ENCODE data around the gene APCDD1.
"Not testable (repeated sequence)": the region's sequence is repeated elsewhere in the genome, so short reads cannot be mapped to it uniquely, and the experiment has no call there.

The APCDD1 gene

GRCh38 chr18:10497206-10497749, 42.8 kb downstream of the APCDD1 start:
- DNase-seq = no peak

GRCh38 chr18:10499230-10499629, 44.8 kb downstream of the APCDD1 start:
- DNase-seq = peak; percentile 57

GRCh38 chr18:10500038-10500437, 45.6 kb downstream of the APCDD1 start:
- no peak for DNase-seq

DNA sequence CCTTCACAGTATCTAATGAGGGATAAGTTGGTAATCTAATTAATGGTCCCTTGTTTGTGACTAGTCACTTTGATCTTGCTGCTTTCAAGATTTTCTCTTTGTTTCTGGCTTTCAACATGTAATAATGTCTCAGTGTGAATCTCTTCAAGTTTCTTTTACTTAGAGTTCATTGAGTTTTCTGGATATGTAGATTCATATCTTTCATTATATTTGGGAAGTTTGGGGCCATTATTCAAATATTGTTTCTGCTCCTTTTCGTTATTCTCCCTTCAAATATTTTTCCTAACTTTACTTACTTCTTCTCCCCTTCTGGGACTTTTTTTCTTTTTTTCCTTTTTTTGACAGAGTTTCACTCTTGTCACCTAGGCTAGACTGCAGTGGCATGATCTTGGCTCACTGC, 50.3 kb downstream of the APCDD1 start:
- no peak for DNase-seq

- DNase-seq = not testable (repeated sequence)
Measured at GRCh38 chr18:10505892-10506291, 51.5 kb downstream of the APCDD1 start.

GRCh38 chr18:10508591-10508990, 54.2 kb downstream of the APCDD1 start:
- DNase-seq = no peak

DNA sequence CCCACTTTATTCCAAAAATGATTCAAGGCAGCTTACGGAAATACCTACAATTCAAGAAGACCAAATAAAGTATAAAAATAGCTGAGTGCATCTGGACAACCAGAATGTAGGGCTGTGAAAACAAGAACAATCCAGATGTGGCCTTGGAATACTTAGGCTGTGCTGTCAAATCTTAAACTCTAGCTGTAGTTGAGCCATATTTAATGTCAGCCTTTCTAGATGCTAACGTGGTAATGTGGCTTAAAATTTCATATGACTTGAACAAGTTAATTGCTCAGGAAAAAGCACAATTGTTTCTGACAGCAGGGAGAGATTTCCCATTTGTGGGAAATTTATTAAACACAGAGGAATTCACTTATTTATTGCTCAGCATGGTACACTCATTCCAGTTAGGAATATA, 56.8 kb downstream of the APCDD1 start:
- no peak for DNase-seq

DNA sequence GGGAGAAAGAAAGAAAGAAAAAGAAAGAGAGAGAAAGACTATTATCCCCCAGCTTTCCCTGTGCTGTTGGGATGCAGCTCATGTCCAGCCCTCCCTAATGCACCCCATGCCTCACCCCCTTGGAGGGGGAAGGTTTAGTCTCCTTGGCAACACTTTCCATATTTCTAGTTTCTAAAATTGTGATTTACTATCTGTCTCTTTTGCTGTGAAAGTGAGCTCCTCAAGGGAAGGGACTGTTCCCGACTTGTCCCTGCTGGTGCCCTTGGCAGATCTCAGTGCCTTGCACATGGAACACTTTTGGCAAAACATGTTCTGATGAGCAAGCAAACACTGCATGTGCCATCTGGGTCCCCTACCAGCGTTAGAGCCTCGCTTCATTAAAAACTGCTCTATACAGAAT, 59.6 kb downstream of the APCDD1 start:
- no peak for DNase-seq

DNA sequence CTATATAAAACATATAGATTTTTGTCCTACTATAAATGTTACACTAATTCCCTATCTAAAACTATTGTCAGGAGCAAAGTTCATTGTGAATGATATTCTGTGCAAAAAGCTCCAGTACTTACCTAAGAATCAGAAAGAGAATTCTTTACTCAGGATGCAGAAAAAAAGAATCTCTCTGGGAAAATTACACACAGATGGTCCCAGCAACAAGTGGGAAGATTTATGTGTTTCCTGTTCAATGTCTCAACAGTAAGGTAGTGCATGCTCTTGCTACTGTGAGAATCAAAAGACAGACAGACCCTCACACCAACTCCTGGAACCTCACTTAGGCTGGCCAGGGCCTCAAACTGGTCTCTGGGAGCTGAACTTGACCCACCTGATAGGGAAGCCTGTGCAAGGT, 60.2 kb downstream of the APCDD1 start:
- DNase-seq = no peak

- DNase-seq = no peak
Measured at GRCh38 chr18:10515456-10515855, 61.0 kb downstream of the APCDD1 start.

DNA sequence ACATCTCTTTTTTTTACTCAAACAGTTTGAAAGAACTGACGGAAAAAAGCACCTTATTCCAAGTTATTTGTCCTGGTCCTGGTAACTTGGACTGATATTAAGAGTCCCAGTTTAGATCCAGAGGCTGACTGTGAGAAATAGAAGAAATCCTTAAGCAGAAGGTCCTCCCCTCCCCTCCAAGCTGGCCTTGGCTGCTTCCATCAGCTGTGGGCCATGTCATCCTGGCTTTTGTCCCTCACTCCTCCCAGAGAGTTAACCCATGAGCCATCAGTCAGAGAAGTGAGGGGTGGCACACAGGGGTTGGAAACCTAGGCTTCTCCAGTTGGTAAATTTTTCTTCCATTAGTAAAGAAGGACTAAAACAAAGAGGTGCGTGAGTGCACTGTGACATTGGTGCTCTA, 61.6 kb downstream of the APCDD1 start:
- no peak for DNase-seq

DNA sequence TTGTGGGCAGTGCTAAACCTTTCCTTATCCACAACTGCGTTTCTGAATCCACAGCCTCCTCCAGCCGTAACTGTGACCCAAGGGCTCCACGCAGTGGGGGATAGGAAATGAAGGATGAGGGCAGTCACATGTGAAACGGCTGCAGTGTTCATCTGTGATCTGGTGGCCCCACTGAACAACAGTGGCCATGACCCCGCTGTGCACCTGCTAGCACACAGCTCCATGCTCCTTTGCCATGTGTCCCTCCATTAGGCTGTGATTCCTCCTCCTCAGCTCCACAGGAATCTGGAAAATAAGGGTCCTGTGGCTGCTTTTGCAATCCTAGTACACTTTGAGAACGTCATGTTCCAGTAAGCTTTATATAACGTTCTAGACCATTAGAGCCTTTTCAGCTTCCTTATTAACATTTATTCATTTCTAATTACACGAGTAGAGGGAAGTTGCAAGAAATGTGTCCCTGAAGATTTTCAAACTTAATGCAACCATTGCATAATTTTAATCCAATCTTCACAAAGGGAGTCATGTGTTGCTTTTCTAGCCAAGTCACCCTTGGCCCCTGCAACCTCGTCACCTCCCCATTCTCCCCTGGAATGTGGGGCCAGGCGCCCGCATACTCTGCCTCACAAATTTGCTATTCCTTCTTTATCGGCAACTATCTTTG, 64.3 kb downstream of the APCDD1 start:
- DNase-seq = peak; percentile 39

DNA sequence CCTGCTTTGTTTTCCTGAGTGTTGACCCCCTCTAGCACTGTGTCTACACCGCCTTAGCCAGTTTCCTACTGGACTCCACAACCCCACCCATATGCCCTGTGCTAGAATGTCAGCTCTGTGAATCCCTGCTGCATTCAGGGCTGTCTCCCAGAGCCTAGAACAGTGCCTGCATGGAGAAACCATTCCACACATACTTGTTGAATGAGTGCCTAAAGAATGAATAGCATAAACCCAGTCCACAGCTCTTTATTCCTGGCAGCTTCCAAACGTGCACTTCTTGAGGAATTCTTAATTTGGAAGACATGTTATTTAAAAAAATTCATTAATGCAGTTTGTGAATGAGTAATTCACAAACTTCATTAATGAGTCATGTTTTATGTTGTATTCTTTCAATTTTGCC, 64.9 kb downstream of the APCDD1 start:
- DNase-seq = no peak

GRCh38 chr18:10519999-10520935, 65.8 kb downstream of the APCDD1 start:
- DNase-seq = peak; percentile 95

GRCh38 chr18:10521566-10521965, 67.1 kb downstream of the APCDD1 start:
- no peak for DNase-seq

GRCh38 chr18:10522574-10522973, 68.1 kb downstream of the APCDD1 start:
- no peak for DNase-seq

DNA sequence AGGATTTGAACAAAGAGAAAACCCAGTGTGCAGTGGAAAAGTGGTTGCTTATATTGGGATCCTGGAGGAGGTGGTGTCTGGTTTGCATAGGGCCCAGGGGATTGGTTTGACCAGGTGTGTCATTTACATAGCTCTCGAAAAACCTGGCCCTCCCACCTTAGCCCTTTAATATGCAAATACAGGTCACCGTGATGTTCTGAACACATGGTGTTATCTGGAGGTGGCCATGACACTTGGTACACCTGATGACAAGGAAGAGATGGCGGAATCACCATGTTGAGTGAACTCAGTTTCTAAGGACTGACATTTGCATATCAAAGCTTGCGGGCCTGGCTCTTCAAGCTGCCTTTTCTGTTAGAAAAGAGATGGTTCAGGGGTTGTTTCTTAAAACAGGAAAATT, 69.1 kb downstream of the APCDD1 start:
- no peak for DNase-seq

DNA sequence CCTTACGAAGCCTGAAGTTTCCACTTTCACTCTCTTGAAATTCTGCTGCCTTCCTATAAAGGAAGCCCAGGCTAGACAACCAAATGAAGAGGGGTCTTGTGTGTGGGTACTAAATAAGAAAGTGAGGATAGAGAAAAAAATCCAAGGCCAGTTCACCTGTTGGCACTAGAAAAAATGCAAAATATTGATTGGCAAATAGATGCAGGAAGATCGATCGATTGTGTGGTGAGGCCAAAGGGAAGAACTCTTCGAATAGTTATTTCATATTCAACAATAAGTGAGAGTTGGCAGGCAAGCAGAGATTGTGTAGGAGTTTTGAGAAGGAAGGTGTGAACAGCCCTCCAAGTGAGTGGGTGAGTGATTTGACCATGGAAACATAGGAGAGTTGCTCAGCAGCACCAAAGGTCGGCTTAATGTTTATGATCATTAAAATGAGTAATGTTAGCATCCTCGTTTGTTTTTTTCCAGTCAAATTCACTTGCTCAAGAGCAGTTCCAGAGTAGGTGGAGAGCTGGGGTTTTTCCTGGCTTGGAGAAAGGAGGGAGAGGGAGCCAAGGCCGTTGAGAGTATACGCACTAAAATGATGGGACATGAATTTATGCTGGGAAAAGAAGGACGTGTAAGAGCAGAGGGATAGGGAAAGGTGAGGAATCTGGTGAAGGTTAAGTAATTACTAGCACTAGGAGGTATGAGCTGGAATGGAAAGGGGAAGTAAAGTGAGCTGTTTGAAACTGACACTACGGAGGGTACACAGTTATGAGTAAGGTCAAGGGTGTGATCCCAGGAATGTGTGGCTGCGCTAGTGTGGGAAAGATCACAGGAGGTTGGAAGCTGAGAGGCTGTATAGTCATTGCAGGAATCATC, 70.3 kb downstream of the APCDD1 start:
- DNase-seq = peak; percentile 17

GRCh38 chr18:10525371-10525691, 70.9 kb downstream of the APCDD1 start:
- no peak for DNase-seq

GRCh38 chr18:10525697-10526560, 71.5 kb downstream of the APCDD1 start, which contains the start of gene NAPG:
NAPG (plus strand) TSS chr18:10526027; CDS start chr18:10526103, 76 bp downstream.
- DNase-seq = peak; percentile 97

GRCh38 chr18:10526561-10526949, 72.1 kb downstream of the APCDD1 start:
- DNase-seq = peak; percentile 47

DNA sequence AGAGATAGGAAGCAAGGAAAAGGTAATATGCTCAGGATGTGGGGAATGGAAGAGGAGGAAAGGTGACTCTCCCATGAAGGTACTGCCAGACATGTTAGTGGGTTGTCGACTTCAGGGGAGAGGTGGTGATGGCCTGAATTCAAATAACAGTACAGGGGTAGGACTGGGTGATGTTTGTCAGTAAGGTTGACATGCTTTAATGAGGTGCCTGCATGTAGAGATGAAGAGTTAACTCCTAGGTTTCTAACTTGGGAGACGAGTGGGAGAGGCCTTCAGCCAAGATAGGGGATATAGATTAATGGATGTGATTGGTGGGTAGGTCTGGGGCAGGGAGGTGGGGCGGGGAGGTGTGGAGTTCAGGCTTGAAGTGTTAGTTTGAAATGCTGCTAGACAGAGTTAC, 74.0 kb downstream of the APCDD1 start:
- DNase-seq = peak; percentile 16

Data from hematopoietic multipotent progenitor cell treated with erythropoietin and hydrocortisone succinate and interleukin-3 and kit ligand, for 6 days (in vitro differentiated cells).